Activated naive CD4-positive, alpha-beta T cell treated with anti-CD3 and anti-CD28 coated beads, Interleukin-2, amount 50 U/mL, for 24 hours (primary cell): ENCODE measurements around the gene INHA.

Experiments
- H3K27ac Mint-ChIP-seq: one replicate; pipeline ENCODE4 v1.8.0; 2021; ENCODE audit warnings: mild to moderate bottlenecking, mixed read lengths
- H3K27me3 Mint-ChIP-seq: one replicate; pipeline ENCODE4 v1.8.0; 2021; ENCODE audit warnings: mixed read lengths
- H3K36me3 Mint-ChIP-seq: one replicate; pipeline ENCODE4 v1.8.0; 2021; ENCODE audit warnings: mixed read lengths
- H3K4me1 Mint-ChIP-seq: one replicate; pipeline ENCODE4 v1.8.0; 2021; ENCODE audit warnings: mixed read lengths
- H3K4me3 Mint-ChIP-seq: one replicate; pipeline ENCODE4 v1.8.0; 2021; ENCODE audit warnings: mild to moderate bottlenecking, mixed read lengths
- H3K9me3 Mint-ChIP-seq: one replicate; pipeline ENCODE4 v1.8.0; 2021; ENCODE audit warnings: mixed read lengths

Gene INHA

DNA sequence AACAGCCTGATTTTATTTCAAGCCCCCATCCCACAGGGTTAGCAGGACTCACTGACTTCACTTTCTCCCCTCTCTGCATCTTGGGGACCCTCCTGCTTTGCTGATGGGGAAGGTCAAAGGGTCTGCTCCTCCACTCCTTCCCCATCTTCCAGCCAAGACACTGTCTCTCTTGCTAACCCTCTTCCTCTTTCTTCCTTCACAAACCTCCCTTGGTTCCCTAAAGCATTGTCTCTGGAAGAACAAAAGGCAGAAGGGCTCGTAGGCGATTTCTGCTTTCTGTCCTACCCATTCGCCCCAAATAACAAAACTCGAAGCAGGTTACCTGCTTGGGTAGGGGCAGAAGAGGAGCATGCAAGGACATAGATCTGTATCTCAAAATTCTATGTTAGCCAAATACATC is 49.8 kb downstream of the INHA start:
- no peaks in the 10 kb centered on the region for H3K36me3 Mint-ChIP-seq
- peaks cover 6% of the 10 kb centered on the region for H3K27me3 Mint-ChIP-seq
- no peaks in the 10 kb centered on the region for H3K9me3 Mint-ChIP-seq
- no peak overlapping the region for H3K27ac Mint-ChIP-seq
- H3K4me3 Mint-ChIP-seq, result no peak overlapping the region
- no peaks in the 10 kb centered on the region for H3K4me1 Mint-ChIP-seq

GRCh38 chr2:219622472-219622871 is 50.4 kb downstream of the INHA start:
- Mint-ChIP-seq H3K9me3 (no peaks in the 10 kb centered on the region), H3K4me1 (no peaks in the 10 kb centered on the region), H3K27me3 (peaks cover 8% of the 10 kb centered on the region), H3K36me3 (no peaks in the 10 kb centered on the region), H3K27ac (no peak overlapping the region), H3K4me3 (no peak overlapping the region)

DNA sequence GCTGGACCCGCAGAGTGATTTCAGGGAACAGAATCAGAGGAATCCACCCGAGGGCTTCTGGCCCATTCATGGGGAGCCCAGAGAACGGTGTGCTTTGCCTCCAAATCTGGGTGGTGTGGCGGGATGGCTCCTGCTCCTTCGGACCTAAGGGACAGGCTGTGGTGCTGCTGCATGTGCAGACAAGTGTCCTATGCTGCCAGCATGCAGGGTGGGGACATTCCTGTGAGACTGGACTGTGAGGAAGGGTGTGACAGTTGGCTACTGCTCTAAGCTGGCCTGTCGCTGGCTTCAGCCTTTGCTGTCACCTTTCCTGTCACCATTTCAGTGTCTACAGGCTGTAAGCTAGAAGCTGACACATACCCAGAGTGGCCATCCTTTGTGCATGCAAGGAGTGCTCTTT is 52.5 kb downstream of the INHA start:
- H3K27me3 Mint-ChIP-seq, result peaks cover 9% of the 10 kb centered on the region

DNA sequence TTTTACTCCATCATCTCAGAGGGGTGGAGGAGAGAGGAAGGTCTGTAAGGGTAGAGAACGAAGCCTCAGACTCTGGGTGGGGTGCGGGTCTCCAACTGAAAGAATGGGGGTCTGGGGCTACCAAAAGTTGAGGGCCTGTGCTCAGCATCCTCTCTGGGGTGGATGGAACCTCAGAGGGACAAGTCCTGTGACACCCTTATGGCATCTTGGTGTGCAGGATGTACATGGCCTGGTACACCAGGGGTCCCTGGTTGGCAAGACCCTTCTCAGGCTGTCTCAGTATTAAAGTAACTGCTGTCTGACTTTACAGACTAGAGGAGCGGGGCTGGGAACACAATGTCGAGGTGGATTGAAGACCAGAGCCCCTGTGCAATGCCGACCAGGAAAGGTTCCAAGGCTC is 53.1 kb downstream of the INHA start:
- Mint-ChIP-seq H3K4me1 (no peaks in the 10 kb centered on the region), H3K9me3 (no peaks in the 10 kb centered on the region), H3K27me3 (peaks cover 9% of the 10 kb centered on the region), H3K4me3 (no peak overlapping the region), H3K27ac (no peak overlapping the region), H3K36me3 (no peaks in the 10 kb centered on the region)

More for the DNA sequence above, 52.5 kb downstream of the INHA start:
- Mint-ChIP-seq H3K4me3 (no peak overlapping the region), H3K4me1 (no peaks in the 10 kb centered on the region), H3K27ac (no peak overlapping the region), H3K9me3 (no peaks in the 10 kb centered on the region), H3K36me3 (no peaks in the 10 kb centered on the region)
